A204.1 (cell line): ENCODE results near the gene MGLL.

Experiments used
- FAIRE-seq: peaks from 2 replicates; lab custom pipeline; 2012; peaks lifted over from hg19 to GRCh38; lab: Jason Lieb, UNC

Gene MGLL

GRCh38 chr3:127720161-127720823 lies 102.0 kb downstream of the MGLL start:
- FAIRE-seq, result no peak

DNA sequence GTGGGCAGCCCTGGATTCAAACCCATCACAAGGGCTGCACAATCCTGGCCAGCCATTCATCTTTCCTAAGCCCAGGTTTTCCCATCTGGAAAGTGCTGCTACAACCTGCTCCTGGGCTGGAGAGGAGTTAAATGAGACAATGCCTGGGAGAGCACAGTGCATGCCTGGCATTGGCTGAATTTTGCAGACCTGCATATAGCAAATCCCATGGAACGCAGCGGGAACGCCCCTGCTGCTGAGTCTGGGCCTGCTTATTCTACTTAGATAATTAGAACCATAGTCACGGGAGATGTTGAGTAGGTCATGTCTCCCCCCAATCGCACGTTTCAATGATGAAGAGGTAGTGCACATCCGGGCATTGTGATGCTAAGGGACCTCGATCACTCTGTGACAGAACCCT lies 102.9 kb downstream of the MGLL start:
- FAIRE-seq, result no peak

- FAIRE-seq, result no peak
Measured at GRCh38 chr3:127718916-127719290, 103.4 kb downstream of the MGLL start.

DNA sequence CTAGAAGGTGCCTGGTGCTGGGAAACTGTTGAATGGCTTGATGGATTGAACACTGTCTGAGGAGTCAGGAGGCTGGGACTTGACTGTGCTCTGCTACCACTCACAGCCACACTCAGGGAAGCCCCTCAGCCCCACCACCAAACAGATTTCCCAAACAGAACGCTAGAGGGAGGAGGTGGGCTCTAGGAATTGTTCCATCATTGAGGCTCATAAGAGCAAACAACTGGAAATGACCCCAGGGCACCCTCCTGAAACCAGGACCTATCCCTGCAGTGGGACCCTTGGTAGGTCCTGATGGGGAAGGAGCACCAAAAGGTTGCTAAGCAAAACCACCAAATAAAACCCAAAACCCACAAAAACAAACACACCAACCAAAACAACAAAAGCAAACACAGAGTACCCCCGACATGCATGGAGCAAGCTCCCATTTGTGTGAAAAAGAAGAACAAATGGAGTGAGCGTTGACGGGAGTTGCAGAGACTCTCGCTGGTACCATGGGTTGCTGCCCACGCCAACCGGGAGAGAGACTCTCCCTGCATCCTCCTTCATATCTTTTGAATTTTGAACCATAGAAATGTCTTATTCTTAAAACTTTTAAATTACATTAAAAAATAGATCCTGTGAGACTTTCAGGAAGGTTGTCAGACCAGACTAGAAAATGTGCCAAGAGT lies 103.9 kb downstream of the MGLL start:
- FAIRE-seq, result no peak

- no peak for FAIRE-seq
Measured at GRCh38 chr3:127717357-127718244, 104.7 kb downstream of the MGLL start.

GRCh38 chr3:127716384-127716783 lies 105.9 kb downstream of the MGLL start:
- no peak for FAIRE-seq

GRCh38 chr3:127715532-127715931 lies 106.8 kb downstream of the MGLL start:
- no peak for FAIRE-seq

GRCh38 chr3:127714866-127715265 lies 107.4 kb downstream of the MGLL start:
- no peak for FAIRE-seq

- no peak for FAIRE-seq
Measured at GRCh38 chr3:127714125-127714571, 108.2 kb downstream of the MGLL start.

DNA sequence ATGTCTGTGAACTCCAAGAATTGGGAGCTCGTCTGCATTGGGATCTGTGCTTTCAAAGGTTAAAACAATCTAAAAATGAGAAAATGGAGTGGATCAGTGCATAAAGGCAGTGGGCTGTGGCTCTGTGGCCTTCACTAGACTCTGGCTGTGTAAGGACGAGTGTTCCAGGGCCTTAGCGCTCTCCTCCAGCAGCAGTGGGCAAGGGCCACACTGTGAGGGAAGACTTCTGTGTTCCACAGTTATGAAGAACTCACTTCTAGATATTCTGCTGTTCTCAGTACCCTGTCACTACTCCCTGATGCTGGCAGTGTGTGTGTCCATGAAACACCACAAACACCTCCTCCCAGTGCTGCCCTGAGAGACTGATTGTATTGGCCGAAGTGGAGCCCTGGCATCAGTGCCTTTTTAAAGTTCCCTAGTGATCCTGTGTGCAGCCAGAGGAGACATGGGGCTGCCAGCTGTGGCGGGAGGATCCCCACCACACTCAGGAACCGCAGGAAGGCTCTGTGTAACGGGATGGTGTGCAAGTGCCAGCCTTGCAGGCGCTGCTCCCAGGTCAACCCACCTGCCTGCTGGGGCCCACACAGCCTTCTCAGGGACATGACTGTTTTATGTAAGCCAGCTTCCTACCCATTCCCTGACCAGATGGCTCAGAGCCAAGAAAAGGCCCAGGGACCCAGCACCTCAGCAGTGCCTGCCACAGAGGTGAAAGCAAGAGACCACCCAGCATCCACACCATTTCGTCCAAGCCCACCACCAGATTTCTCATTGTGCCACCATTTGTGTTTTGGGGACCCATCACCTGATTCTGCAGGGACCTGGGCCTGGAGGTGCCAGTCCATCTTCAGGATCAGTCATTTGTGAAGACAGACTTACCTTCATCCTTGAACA lies 109.2 kb downstream of the MGLL start:
- FAIRE-seq, result no peak

DNA sequence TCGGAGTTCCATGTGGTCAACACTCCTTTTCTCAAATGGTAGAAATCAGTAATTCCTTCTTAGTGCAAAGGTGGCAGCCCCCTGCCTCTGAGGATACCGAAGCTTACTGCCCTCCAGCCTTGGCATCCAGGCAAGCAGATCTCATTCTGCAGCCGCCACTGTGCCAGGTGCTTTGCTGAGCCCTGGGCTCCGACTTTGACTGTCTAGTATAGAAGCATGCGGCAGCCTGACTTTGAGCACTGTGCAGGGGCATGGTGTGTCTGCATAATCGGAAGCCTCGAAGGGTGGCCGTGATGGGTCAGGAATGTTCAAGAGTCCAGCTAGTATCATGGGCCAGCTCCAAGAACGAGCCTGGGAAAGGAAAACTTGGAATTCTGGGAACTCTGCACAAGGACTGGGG lies 109.9 kb downstream of the MGLL start:
- FAIRE-seq, result no peak

DNA sequence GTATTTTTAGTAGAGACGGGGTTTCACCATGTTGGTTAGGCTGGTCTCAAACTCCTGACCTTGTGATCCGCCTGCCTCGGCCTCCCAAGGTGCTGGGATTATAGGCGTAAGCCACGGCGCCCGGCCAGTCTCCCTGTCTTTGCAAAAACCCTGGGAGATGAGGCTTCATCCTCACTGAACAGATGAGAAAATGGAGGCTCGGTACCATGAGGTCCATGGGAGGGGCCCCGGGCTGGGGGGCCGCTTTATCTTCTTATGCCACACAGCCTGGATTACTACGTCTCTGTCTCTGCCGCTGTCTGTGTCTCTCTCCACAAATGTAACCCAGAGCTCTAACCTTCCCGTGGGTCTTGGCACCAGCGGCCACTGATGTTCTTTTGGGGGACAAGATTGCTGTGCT lies 110.4 kb downstream of the MGLL start:
- FAIRE-seq, result no peak

DNA sequence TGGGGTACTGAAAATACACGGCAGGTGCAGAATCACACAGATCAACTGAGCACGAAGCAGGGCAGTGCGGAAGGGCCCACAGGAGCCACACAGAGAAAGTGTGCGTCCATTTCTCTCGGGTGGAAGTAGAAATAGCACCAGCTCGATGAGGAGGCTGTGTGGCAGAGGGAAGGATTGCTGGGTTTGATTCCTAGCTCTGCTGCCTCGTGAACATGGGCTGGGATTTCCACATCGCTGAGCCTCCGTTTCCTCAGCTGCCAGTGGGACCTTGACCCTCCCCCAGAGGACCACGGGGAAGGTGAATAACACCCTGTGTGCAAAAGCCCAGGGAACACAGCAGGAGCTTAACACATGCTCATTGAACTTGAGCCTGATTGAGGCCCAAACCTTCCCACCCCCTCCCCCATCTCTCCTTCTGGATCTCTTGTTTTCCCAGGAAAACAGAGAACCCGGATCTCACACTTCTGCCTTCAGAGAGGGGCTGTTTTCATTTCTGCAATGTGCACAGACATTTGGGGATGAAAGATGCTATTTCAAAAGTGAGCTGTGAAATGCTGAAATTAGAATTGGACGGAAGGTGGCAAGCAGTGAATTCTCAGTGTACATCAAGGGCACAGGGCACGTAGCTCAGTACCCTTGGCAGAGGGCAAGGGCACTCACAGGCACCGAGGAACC lies 111.2 kb downstream of the MGLL start:
- FAIRE-seq, result no peak

GRCh38 chr3:127710155-127710941 lies 112.0 kb downstream of the MGLL start:
- no peak for FAIRE-seq

- no peak for FAIRE-seq
Measured at GRCh38 chr3:127709320-127710060, 112.8 kb downstream of the MGLL start.

GRCh38 chr3:127708837-127709236 lies 113.5 kb downstream of the MGLL start:
- FAIRE-seq, result no peak

DNA sequence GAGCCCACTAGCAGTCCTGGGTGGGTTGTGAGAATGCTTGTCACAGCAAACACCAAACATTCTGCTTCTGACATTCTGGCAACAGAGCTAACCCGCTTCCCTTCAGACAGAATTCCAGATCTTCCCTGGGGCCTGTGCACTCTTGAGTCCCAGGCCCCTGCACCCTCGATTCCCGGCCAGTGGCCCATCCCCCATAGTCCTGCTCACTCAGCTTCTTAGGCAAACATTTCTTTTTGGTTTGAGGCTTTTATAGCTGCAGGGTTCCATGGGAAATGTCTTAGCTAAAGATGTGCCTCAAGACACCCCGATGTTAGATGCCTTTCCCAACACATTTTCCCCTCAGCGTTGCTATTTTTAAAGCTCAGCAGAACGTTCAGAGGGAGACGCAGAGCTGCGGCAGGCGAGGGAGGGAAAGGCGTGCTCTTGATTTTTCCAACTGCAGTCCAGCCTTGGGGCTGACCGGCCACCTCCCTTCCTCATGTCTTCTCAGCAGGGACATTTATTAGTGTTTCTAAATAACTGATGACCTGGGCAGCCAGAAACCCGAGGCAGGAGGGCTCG lies 114.4 kb downstream of the MGLL start:
- FAIRE-seq, result no peak

DNA sequence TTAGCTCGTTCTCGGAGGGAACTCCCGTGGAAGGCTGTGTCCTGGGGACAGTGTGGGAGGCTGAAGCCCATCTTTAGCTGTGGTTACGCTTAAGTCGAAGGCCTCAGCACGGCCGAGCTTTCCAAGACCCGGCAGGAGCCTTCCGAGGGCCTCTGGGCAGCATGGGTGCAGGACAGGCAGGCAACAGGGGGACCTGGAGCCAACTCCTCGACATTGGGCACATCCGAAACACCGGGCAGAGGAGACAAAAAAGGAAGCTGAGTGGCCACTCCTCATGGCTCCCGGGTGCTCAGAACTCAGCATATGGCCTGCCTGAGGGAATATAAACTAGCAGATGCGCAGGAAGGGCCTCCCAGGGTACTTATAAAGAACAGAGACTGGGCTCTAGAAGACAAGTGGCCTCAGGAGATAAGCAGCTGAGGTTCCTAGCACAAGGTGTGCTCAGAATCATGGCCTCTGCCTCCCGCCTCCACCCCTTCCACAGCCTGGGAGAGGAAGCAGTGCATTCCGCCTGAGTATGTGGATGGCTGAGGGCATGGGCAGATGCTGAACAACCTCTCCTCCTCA lies 115.4 kb downstream of the MGLL start:
- no peak for FAIRE-seq

- FAIRE-seq, result no peak
Measured at GRCh38 chr3:127706312-127706711, 116.0 kb downstream of the MGLL start.
